ES-I3 (cell line): ENCODE results near the gene ERMN.

Source experiments
- H3K36me3 ChIP-seq: 2 replicates; pipeline ENCODE4 v1.6.1; 2013; ENCODE audit warnings: mild to moderate bottlenecking, low read length, control low read depth, moderate library complexity; ENCODE audit not compliant: insufficient read depth
- H3K4me1 ChIP-seq: 2 replicates; pipeline ENCODE4 v1.6.1; 2013; ENCODE audit warnings: mild to moderate bottlenecking, control low read depth, low read length; ENCODE audit not compliant: insufficient read depth
- H3K9ac ChIP-seq: 2 replicates; pipeline ENCODE4 v1.6.1; 2013; ENCODE audit warnings: low read depth, mild to moderate bottlenecking, low read length, moderate library complexity
- H3K9me3 ChIP-seq: 2 replicates; pipeline ENCODE4 v1.6.1; 2013; ENCODE audit warnings: mild to moderate bottlenecking, low read length, moderate library complexity; ENCODE audit not compliant: control insufficient read depth, insufficient read depth

ERMN gene

GRCh38 chr2:157320409-157320808, 5.2 kb downstream of the ERMN start:
- H3K4me1 ChIP-seq, result peaks cover 15% of the 10 kb centered on the region
- H3K36me3 ChIP-seq, result no peaks in the 10 kb centered on the region
- H3K9ac ChIP-seq, result no peak overlapping the region
- no peaks in the 10 kb centered on the region for H3K9me3 ChIP-seq

GRCh38 chr2:157319795-157320194, 5.8 kb downstream of the ERMN start:
- no peak overlapping the region for H3K9ac ChIP-seq
- no peaks in the 10 kb centered on the region for H3K9me3 ChIP-seq
- H3K36me3 ChIP-seq, result no peaks in the 10 kb centered on the region
- peaks cover 12% of the 10 kb centered on the region for H3K4me1 ChIP-seq

GRCh38 chr2:157318884-157319283, 6.7 kb downstream of the ERMN start:
- H3K36me3 ChIP-seq, result no peaks in the 10 kb centered on the region
- no peaks in the 10 kb centered on the region for H3K9me3 ChIP-seq
- H3K9ac ChIP-seq, result no peak overlapping the region
- peaks cover 12% of the 10 kb centered on the region for H3K4me1 ChIP-seq

- Histone ChIP-seq H3K9ac (no peak overlapping the region), H3K9me3 (no peaks in the 10 kb centered on the region), H3K4me1 (peaks cover 12% of the 10 kb centered on the region), H3K36me3 (no peaks in the 10 kb centered on the region)
Observed at GRCh38 chr2:157315901-157316300, 9.7 kb downstream of the ERMN start.

- Histone ChIP-seq H3K36me3 (no peaks in the 10 kb centered on the region), H3K9ac (no peak overlapping the region), H3K9me3 (no peaks in the 10 kb centered on the region), H3K4me1 (peaks cover 12% of the 10 kb centered on the region)
Observed at GRCh38 chr2:157312866-157313486, 12.6 kb downstream of the ERMN start.

- no peaks in the 10 kb centered on the region for H3K36me3 ChIP-seq
- H3K4me1 ChIP-seq, result peaks cover 12% of the 10 kb centered on the region
- no peaks in the 10 kb centered on the region for H3K9me3 ChIP-seq
- no peak overlapping the region for H3K9ac ChIP-seq
Observed at GRCh38 chr2:157311706-157312105, 13.9 kb downstream of the ERMN start.

- H3K9me3 ChIP-seq, result no peaks in the 10 kb centered on the region
- no peaks in the 10 kb centered on the region for H3K36me3 ChIP-seq
- H3K4me1 ChIP-seq, result peaks cover 2% of the 10 kb centered on the region; the same call in 1 of the 2 replicates
- no peak overlapping the region for H3K9ac ChIP-seq
Observed at GRCh38 chr2:157309878-157310277, 15.7 kb downstream of the ERMN start.

- Histone ChIP-seq H3K36me3 (no peaks in the 10 kb centered on the region), H3K4me1 (peaks cover 7% of the 10 kb centered on the region; the same call in 1 of the 2 replicates), H3K9ac (no peak overlapping the region), H3K9me3 (no peaks in the 10 kb centered on the region)
Observed at GRCh38 chr2:157307021-157307420, 18.6 kb downstream of the ERMN start.

GRCh38 chr2:157305723-157306110, 19.9 kb downstream of the ERMN start:
- H3K36me3 ChIP-seq, result no peaks in the 10 kb centered on the region
- H3K4me1 ChIP-seq, result peaks cover 7% of the 10 kb centered on the region; the same call in 1 of the 2 replicates
- no peaks in the 10 kb centered on the region for H3K9me3 ChIP-seq
- H3K9ac ChIP-seq, result no peak overlapping the region

GRCh38 chr2:157304811-157305722, 20.6 kb downstream of the ERMN start:
- peaks cover 7% of the 10 kb centered on the region; the same call in 1 of the 2 replicates for H3K4me1 ChIP-seq
- no peaks in the 10 kb centered on the region for H3K36me3 ChIP-seq
- H3K9ac ChIP-seq, result no peak overlapping the region
- H3K9me3 ChIP-seq, result no peaks in the 10 kb centered on the region

- no peaks in the 10 kb centered on the region for H3K36me3 ChIP-seq
- no peak overlapping the region for H3K9ac ChIP-seq
- H3K4me1 ChIP-seq, result 0 out of 2 replicates have a peak, but pooled peaks cover 7% of the 10 kb centered on the region
- no peaks in the 10 kb centered on the region for H3K9me3 ChIP-seq
Observed at GRCh38 chr2:157303612-157304011, 22.0 kb downstream of the ERMN start.

GRCh38 chr2:157302492-157303099, 23.0 kb downstream of the ERMN start:
- Histone ChIP-seq H3K36me3 (no peaks in the 10 kb centered on the region), H3K9me3 (no peaks in the 10 kb centered on the region), H3K9ac (no peak overlapping the region), H3K4me1 (0 out of 2 replicates have a peak, but pooled peaks cover 7% of the 10 kb centered on the region)

- H3K36me3 ChIP-seq, result no peaks in the 10 kb centered on the region
- H3K4me1 ChIP-seq, result 0 out of 2 replicates have a peak, but pooled peaks cover 7% of the 10 kb centered on the region
- no peak overlapping the region for H3K9ac ChIP-seq
- no peaks in the 10 kb centered on the region for H3K9me3 ChIP-seq
Observed at GRCh38 chr2:157301307-157301706, 24.3 kb downstream of the ERMN start.

- Histone ChIP-seq H3K9ac (no peak overlapping the region), H3K36me3 (no peaks in the 10 kb centered on the region), H3K4me1 (no peaks in the 10 kb centered on the region), H3K9me3 (no peaks in the 10 kb centered on the region)
Observed at GRCh38 chr2:157296958-157297357, 28.7 kb downstream of the ERMN start.
